ENCODE results near the gene RMND1. TPM values are rescaled to one million over a fixed set of nuclear protein-coding genes. Genes with fewer than 3 reads are reported as not detected.

RMND1 gene
- total RNA-seq, 1 experiment from 2014 or later = 23.3 TPM

DNA sequence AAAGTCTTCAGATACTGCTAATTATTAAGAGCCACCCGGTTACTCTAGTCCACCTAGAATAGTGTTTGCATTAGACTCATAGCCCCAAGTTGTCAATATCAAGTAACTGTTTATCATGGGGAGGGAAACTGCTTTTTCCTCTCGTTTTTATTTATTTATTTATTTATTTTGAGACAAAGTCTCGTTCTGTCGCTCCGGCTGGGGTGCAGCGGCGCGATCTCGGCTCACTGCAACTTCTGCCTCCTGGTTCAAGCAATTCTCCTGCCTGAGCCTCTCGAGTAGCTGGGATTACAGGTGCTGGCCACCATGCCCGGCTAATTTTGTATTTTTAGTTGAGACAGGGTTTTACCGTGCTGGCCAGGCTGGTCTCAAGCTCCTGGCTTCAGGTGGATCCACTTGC, 25.8 kb upstream of the RMND1 start:
- CTCF ChIA-PET = interaction anchor here (1.2 kb wide), 1 partner anchor 198 kb away, joined by 3 read pairs; no protein-coding TSS in a partner anchor
- ATAC-seq = no peak

DNA sequence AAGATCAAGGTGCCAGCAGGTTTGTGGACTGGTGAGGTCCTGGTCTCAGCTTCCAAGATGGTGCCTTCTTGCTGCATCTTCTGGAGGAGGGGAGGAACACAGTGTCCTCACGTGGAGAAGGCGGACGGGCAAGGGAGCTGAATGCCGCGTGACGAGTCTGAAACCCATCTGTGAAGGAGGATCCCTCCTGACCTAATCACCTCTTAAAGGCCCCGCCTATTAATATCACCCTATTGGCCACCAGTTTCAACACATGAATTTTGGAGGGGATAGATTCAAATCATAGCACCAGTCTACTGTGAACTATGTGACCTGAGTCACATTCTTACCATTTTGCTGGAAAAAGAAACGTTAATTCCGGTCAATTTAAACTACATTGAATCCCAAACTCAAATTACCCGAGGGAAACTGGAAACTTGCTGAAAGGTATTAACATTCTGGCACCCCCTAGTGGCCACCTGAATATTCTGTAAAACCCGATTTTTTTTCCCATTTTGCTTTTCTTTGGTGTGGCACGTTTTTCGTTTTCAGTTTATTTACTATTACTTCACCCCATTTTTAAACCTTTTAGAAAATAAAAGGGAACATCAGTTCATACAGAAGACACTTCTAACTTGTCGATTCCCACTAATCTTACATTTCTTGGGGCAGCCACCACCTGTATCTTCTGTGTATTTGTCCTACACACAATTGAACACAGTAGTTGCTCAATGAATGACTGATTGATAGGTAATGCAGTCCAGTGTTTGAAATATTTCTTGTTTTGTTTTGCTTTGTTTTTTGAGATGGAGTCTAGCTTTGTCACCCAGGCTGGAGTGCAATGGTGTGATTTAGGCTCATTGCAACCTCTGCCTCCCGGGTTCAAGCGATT, 24.0 kb upstream of the RMND1 start:
- TF ChIP-seq, protein P1, sequence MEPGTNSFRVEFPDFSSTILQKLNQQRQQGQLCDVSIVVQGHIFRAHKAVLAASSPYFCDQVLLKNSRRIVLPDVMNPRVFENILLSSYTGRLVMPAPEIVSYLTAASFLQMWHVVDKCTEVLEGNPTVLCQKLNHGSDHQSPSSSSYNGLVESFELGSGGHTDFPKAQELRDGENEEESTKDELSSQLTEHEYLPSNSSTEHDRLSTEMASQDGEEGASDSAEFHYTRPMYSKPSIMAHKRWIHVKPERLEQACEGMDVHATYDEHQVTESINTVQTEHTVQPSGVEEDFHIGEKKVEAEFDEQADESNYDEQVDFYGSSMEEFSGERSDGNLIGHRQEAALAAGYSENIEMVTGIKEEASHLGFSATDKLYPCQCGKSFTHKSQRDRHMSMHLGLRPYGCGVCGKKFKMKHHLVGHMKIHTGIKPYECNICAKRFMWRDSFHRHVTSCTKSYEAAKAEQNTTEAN (CRISPR knock-in tag; IDR thresholded peaks at IDR 0.05) = no peak
- TF ChIP-seq, protein P2, sequence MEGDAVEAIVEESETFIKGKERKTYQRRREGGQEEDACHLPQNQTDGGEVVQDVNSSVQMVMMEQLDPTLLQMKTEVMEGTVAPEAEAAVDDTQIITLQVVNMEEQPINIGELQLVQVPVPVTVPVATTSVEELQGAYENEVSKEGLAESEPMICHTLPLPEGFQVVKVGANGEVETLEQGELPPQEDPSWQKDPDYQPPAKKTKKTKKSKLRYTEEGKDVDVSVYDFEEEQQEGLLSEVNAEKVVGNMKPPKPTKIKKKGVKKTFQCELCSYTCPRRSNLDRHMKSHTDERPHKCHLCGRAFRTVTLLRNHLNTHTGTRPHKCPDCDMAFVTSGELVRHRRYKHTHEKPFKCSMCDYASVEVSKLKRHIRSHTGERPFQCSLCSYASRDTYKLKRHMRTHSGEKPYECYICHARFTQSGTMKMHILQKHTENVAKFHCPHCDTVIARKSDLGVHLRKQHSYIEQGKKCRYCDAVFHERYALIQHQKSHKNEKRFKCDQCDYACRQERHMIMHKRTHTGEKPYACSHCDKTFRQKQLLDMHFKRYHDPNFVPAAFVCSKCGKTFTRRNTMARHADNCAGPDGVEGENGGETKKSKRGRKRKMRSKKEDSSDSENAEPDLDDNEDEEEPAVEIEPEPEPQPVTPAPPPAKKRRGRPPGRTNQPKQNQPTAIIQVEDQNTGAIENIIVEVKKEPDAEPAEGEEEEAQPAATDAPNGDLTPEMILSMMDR (IDR thresholded peaks at IDR 0.05) = peak; percentile 50; the same call in 1 of the 2 replicates
- H3K36me3 Mint-ChIP-seq = no peaks in the 10 kb centered on the region
- no peaks in the 10 kb centered on the region for H3K9me3 Mint-ChIP-seq
- no peaks in the 10 kb centered on the region for H3K27me3 Mint-ChIP-seq (ENCODE audit: low read depth)
- peak; percentile 29 for DNase-seq (ENCODE audit: low spot score)
- H3K27ac Mint-ChIP-seq = peak overlapping the region; percentile 61
- ATAC-seq = peak; percentile 95
- ChIA-PET POLR2A (no interaction called here), CTCF (interaction anchor here (0.5 to 1.0 kb wide), 3 partner anchors 16 to 97 kb away, joined by 3 read pairs; no protein-coding TSS in a partner anchor)
- peak overlapping the region; percentile 35; the same call in 1 of the 2 replicates for H3K4me3 Mint-ChIP-seq
- H3K4me1 Mint-ChIP-seq = peaks cover 11% of the 10 kb centered on the region

More for the DNA sequence above, 25.8 kb upstream of the RMND1 start:
- POLR2A ChIA-PET = no interaction called here
- no peaks in the 10 kb centered on the region for H3K36me3 Mint-ChIP-seq
- H3K4me3 Mint-ChIP-seq = no peak overlapping the region
- H3K27me3 Mint-ChIP-seq (ENCODE audit: low read depth) = no peaks in the 10 kb centered on the region
- DNase-seq (ENCODE audit: low spot score) = no peak
- TF ChIP-seq TEAD1 (CRISPR knock-in tag; IDR thresholded peaks at IDR 0.05) (no peak), MXD4 (CRISPR knock-in tag; IDR thresholded peaks at IDR 0.05; ENCODE audit: borderline replicate concordance) (no peak), ZNF219 (CRISPR knock-in tag; IDR thresholded peaks at IDR 0.05; ENCODE audit: borderline replicate concordance) (no peak), SMAD4 (CRISPR knock-in tag; IDR thresholded peaks at IDR 0.05) (no peak), JUN (CRISPR knock-in tag; IDR thresholded peaks at IDR 0.05) (no peak), ZNF416 (CRISPR knock-in tag; IDR thresholded peaks at IDR 0.05) (no peak), EMX1 (CRISPR knock-in tag; IDR thresholded peaks at IDR 0.05) (no peak), NR3C1 (CRISPR knock-in tag; conservative IDR thresholded peaks at IDR 0.05; ENCODE audit: low read depth) (no peak), JAZF1 (CRISPR knock-in tag; IDR thresholded peaks at IDR 0.05) (no peak), FOXJ3 (CRISPR knock-in tag; IDR thresholded peaks at IDR 0.05; ENCODE audit: borderline replicate concordance) (no peak), TP53 (CRISPR knock-in tag; IDR thresholded peaks at IDR 0.05) (no peak), NFATC4 (CRISPR knock-in tag; IDR thresholded peaks at IDR 0.05) (no peak), NFYB (CRISPR knock-in tag; conservative IDR thresholded peaks at IDR 0.05; ENCODE audit: low read depth) (no peak)
- TF ChIP-seq, protein P3, sequence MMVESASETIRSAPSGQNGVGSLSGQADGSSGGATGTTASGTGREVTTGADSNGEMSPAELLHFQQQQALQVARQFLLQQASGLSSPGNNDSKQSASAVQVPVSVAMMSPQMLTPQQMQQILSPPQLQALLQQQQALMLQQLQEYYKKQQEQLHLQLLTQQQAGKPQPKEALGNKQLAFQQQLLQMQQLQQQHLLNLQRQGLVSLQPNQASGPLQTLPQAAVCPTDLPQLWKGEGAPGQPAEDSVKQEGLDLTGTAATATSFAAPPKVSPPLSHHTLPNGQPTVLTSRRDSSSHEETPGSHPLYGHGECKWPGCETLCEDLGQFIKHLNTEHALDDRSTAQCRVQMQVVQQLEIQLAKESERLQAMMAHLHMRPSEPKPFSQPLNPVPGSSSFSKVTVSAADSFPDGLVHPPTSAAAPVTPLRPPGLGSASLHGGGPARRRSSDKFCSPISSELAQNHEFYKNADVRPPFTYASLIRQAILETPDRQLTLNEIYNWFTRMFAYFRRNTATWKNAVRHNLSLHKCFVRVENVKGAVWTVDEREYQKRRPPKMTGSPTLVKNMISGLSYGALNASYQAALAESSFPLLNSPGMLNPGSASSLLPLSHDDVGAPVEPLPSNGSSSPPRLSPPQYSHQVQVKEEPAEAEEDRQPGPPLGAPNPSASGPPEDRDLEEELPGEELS (CRISPR knock-in tag; IDR thresholded peaks at IDR 0.05) = no peak
- TF ChIP-seq, protein P4, sequence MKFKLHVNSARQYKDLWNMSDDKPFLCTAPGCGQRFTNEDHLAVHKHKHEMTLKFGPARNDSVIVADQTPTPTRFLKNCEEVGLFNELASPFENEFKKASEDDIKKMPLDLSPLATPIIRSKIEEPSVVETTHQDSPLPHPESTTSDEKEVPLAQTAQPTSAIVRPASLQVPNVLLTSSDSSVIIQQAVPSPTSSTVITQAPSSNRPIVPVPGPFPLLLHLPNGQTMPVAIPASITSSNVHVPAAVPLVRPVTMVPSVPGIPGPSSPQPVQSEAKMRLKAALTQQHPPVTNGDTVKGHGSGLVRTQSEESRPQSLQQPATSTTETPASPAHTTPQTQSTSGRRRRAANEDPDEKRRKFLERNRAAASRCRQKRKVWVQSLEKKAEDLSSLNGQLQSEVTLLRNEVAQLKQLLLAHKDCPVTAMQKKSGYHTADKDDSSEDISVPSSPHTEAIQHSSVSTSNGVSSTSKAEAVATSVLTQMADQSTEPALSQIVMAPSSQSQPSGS (CRISPR knock-in tag; IDR thresholded peaks at IDR 0.05; ENCODE audit: borderline replicate concordance, low read depth) = no peak
- TF ChIP-seq, protein P5, sequence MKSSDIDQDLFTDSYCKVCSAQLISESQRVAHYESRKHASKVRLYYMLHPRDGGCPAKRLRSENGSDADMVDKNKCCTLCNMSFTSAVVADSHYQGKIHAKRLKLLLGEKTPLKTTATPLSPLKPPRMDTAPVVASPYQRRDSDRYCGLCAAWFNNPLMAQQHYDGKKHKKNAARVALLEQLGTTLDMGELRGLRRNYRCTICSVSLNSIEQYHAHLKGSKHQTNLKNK (CRISPR knock-in tag; IDR thresholded peaks at IDR 0.05) = no peak
- TF ChIP-seq, protein P6, sequence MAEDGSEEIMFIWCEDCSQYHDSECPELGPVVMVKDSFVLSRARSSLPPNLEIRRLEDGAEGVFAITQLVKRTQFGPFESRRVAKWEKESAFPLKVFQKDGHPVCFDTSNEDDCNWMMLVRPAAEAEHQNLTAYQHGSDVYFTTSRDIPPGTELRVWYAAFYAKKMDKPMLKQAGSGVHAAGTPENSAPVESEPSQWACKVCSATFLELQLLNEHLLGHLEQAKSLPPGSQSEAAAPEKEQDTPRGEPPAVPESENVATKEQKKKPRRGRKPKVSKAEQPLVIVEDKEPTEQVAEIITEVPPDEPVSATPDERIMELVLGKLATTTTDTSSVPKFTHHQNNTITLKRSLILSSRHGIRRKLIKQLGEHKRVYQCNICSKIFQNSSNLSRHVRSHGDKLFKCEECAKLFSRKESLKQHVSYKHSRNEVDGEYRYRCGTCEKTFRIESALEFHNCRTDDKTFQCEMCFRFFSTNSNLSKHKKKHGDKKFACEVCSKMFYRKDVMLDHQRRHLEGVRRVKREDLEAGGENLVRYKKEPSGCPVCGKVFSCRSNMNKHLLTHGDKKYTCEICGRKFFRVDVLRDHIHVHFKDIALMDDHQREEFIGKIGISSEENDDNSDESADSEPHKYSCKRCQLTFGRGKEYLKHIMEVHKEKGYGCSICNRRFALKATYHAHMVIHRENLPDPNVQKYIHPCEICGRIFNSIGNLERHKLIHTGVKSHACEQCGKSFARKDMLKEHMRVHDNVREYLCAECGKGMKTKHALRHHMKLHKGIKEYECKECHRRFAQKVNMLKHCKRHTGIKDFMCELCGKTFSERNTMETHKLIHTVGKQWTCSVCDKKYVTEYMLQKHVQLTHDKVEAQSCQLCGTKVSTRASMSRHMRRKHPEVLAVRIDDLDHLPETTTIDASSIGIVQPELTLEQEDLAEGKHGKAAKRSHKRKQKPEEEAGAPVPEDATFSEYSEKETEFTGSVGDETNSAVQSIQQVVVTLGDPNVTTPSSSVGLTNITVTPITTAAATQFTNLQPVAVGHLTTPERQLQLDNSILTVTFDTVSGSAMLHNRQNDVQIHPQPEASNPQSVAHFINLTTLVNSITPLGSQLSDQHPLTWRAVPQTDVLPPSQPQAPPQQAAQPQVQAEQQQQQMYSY (CRISPR knock-in tag; IDR thresholded peaks at IDR 0.05) = no peak
- peaks cover 11% of the 10 kb centered on the region for H3K4me1 Mint-ChIP-seq
- H3K9me3 Mint-ChIP-seq = no peaks in the 10 kb centered on the region
- H3K27ac Mint-ChIP-seq = no peak overlapping the region

Measured in WTC11 (cell line).